DND-41 (cell line): Measurements from ENCODE around the gene TULP4.
A peak's percentile ranks its signal among the peaks of the same experiment; 100 is the strongest.

Source experiments
- ATAC-seq: fragments of 200-7000 bp; cut with Tn5 transposase; 3 replicates; pipeline ENCODE4 v1.9.1; 2021; ENCODE audit warnings: low read depth; ENCODE audit not compliant: insufficient read depth
- DNase-seq: peaks from one replicate; pipeline ENCODE4 v3.0.0-alpha.2; 2020
- H2AFZ ChIP-seq: 2 replicates; pipeline ENCODE4 v1.6.0; 2012; ENCODE audit warnings: low read depth, low read length
- H3K27ac ChIP-seq: 2 replicates; pipeline ENCODE4 v1.5.1; 2012; ENCODE audit warnings: low read length, inconsistent platforms
- H3K27me3 ChIP-seq: fragments of 200-600 bp; sonication (generic); 2 replicates; pipeline ENCODE4 v1.6.0; 2012; ENCODE audit warnings: low read length, mild to moderate bottlenecking, inconsistent platforms; ENCODE audit not compliant: insufficient read depth, poor library complexity
- H3K36me3 ChIP-seq: 2 replicates; pipeline ENCODE4 v1.5.1; 2012; ENCODE audit warnings: low read length, inconsistent platforms; ENCODE audit not compliant: insufficient read depth
- H3K4me1 ChIP-seq: 2 replicates; pipeline ENCODE4 v1.5.1; 2012; ENCODE audit warnings: mild to moderate bottlenecking, low read length; ENCODE audit not compliant: insufficient read depth
- H3K4me2 ChIP-seq: 2 replicates; pipeline ENCODE4 v1.6.0; 2012; ENCODE audit warnings: mild to moderate bottlenecking, moderate library complexity, low read length, inconsistent platforms; ENCODE audit not compliant: insufficient read depth
- H3K4me3 ChIP-seq, 2 experiments: fragments of 200-600 bp in 1 of 2; shearing (Covaris generic) in 1 of 2; 2 replicates each; pipeline ENCODE4 v1.5.1; 2012 to 2016; ENCODE audit warnings: inconsistent platforms in 2 of 2, low read length in 2 of 2, mild to moderate bottlenecking in 2 of 2, low read depth in 1 of 2, moderate library complexity in 1 of 2
- H3K79me2 ChIP-seq: 2 replicates; pipeline ENCODE4 v1.6.0; 2012; ENCODE audit warnings: low read length, inconsistent platforms; ENCODE audit not compliant: insufficient read depth
- H3K9ac ChIP-seq: 2 replicates; pipeline ENCODE4 v1.6.0; 2012; ENCODE audit warnings: low read depth, mild to moderate bottlenecking, inconsistent platforms, low read length, moderate library complexity
- H3K9me3 ChIP-seq: 2 replicates; pipeline ENCODE4 v1.5.1; 2012; ENCODE audit warnings: low read length, moderate library complexity, mild to moderate bottlenecking, inconsistent platforms; ENCODE audit not compliant: insufficient read depth, severe bottlenecking
- H4K20me1 ChIP-seq: 2 replicates; pipeline ENCODE4 v1.6.0; 2012; ENCODE audit warnings: low read length; ENCODE audit not compliant: insufficient read depth
- CTCF ChIP-seq: IDR thresholded peaks from 2 replicates; pipeline ENCODE4 v1.5.1; 2012; ENCODE audit warnings: borderline replicate concordance, low read length, moderate library complexity, mild to moderate bottlenecking; ENCODE audit not compliant: poor library complexity, severe bottlenecking; ENCODE audit errors: extremely low read depth
- EZH2 ChIP-seq: IDR thresholded peaks from 3 replicates; pipeline ENCODE4 v1.6.1; 2012; ENCODE audit warnings: borderline replicate concordance, low read depth, mild to moderate bottlenecking, moderate library complexity, low read length, inconsistent platforms; ENCODE audit not compliant: severe bottlenecking

TULP4 gene

DNA sequence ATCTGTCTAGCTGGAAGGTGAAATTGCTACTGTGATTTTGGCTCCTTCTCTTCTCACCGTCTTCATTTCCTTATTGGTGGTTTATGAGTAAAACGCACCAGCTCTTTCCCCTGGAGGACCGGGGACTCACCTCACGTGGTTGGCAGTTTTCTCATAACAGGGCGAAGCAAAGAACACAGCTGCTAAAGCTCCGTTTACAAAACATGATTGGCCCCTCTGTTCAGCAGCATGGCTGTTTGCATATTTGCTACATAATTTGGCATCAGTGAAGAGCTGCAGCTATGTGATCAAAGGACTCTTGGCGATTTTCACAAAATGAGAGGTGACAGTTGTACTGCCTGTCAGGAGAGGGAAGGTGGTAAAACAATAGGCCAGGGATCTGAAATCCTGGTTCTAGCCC is 227.1 kb downstream of the TULP4 start:
- Histone ChIP-seq H3K4me1 (no peaks in the 10 kb centered on the region), H3K27ac (no peak overlapping the region), H3K9me3 (no peaks in the 10 kb centered on the region), H3K4me3 (no peak overlapping the region), H3K36me3 (no peaks in the 10 kb centered on the region), H4K20me1 (no peaks in the 10 kb centered on the region), H3K9ac (no peak overlapping the region), H3K27me3 (no peaks in the 10 kb centered on the region), H3K79me2 (no peaks in the 10 kb centered on the region), H3K4me2 (no peak overlapping the region), H2AFZ (no peak overlapping the region)
- TF ChIP-seq CTCF (no peak), EZH2 (no peak)
- DNase-seq (no peak), ATAC-seq (peak; percentile 22; the same call in 1 of the 3 replicates)

GRCh38 chr6:158539881-158540280 is 227.6 kb downstream of the TULP4 start:
- no peaks in the 10 kb centered on the region for H3K9me3 ChIP-seq
- H3K27me3 ChIP-seq: no peaks in the 10 kb centered on the region
- H4K20me1 ChIP-seq: no peaks in the 10 kb centered on the region
- H2AFZ ChIP-seq: no peak overlapping the region
- ATAC-seq (no peak), DNase-seq (no peak)
- no peaks in the 10 kb centered on the region for H3K4me1 ChIP-seq
- H3K4me3 ChIP-seq: no peak overlapping the region
- H3K27ac ChIP-seq: no peak overlapping the region
- H3K36me3 ChIP-seq: no peaks in the 10 kb centered on the region
- H3K79me2 ChIP-seq: no peaks in the 10 kb centered on the region
- H3K9ac ChIP-seq: no peak overlapping the region
- H3K4me2 ChIP-seq: no peak overlapping the region
- TF ChIP-seq CTCF (no peak), EZH2 (no peak)

DNA sequence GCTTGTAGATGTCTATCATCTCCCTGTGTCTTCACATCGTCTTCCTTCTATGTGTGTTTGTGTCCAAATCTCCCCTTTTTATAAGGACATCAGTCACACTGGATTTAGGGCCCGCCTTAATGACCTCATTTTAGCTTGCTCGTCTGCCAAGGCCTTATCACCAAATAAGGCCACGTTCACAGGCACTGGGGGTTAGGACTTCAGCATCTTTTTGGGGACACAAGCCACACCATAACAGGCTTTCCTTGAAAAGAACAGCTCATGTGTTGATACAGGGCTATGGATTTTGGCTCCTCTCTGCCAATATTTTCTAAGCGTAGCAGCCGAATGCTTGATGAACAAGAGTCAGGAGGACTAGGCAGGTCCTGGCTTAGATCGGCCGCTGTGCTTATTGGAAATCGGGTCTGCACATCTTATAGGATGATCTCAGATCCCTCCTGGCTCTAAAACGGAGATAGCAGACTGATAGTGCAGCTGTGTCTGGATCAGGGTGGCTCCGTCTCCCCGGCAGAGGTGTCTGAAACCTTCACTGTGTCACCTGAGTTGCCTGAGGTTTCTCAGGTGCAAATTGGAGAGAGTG is 231.4 kb downstream of the TULP4 start:
- no peak overlapping the region for H3K4me2 ChIP-seq
- H3K36me3 ChIP-seq: no peaks in the 10 kb centered on the region
- no peak for ATAC-seq
- H3K4me1 ChIP-seq: no peaks in the 10 kb centered on the region
- no peaks in the 10 kb centered on the region for H4K20me1 ChIP-seq
- no peak overlapping the region for H3K4me3 ChIP-seq
- H3K27me3 ChIP-seq: peaks cover 3% of the 10 kb centered on the region
- TF ChIP-seq CTCF: no peak
- TF ChIP-seq EZH2: no peak
- H3K27ac ChIP-seq: no peak overlapping the region
- no peaks in the 10 kb centered on the region for H3K79me2 ChIP-seq
- DNase-seq: no peak
- no peaks in the 10 kb centered on the region for H3K9me3 ChIP-seq
- no peak overlapping the region for H2AFZ ChIP-seq
- H3K9ac ChIP-seq: no peak overlapping the region
